GM19239 (cell line): ENCODE data around the gene ADGRG7.
"Not testable (repeated sequence)": the region's sequence is repeated elsewhere in the genome, so short reads cannot be mapped to it uniquely, and the experiment has no call there.

Source experiments
- DNase-seq: peaks from one replicate; pipeline ENCODE4 v3.0.0; 2011; ENCODE audit warnings: low spot score; ENCODE audit not compliant: insufficient read length
- FAIRE-seq: peaks from 2 replicates; lab custom pipeline; 2011; peaks lifted over from hg19 to GRCh38; lab: Jason Lieb, UNC

Gene ADGRG7, protein sequence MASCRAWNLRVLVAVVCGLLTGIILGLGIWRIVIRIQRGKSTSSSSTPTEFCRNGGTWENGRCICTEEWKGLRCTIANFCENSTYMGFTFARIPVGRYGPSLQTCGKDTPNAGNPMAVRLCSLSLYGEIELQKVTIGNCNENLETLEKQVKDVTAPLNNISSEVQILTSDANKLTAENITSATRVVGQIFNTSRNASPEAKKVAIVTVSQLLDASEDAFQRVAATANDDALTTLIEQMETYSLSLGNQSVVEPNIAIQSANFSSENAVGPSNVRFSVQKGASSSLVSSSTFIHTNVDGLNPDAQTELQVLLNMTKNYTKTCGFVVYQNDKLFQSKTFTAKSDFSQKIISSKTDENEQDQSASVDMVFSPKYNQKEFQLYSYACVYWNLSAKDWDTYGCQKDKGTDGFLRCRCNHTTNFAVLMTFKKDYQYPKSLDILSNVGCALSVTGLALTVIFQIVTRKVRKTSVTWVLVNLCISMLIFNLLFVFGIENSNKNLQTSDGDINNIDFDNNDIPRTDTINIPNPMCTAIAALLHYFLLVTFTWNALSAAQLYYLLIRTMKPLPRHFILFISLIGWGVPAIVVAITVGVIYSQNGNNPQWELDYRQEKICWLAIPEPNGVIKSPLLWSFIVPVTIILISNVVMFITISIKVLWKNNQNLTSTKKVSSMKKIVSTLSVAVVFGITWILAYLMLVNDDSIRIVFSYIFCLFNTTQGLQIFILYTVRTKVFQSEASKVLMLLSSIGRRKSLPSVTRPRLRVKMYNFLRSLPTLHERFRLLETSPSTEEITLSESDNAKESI

GRCh38 chr3:100609305-100609704 lies at the start of gene ADGRG7:
Gene ADGRG7, plus strand, starts transcription at chr3:100609601. Its CDS starts 256 bp downstream, at chr3:100609857.
- peak; percentile 45 for FAIRE-seq
- no peak for DNase-seq

DNA sequence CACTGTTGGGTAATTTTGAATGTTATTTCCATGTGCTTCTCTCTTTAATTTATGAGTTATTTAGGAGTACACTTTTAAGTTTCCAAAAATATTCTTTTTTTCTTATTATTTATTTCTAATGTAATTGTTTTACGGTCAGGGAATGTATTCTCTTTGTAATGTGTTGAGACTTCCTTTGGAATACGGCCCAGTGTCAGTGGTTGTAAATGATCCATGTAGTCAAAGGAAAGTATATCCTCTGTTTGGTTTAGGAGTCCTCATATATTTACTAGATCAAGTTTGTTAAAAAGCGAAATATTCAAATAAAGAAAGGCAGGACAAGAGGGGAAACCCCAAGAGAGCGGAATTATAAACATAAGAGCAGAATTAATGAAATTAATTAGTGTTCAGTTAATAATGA lies 49.0 kb upstream of the ADGRG7 start:
- FAIRE-seq, result no peak

DNA sequence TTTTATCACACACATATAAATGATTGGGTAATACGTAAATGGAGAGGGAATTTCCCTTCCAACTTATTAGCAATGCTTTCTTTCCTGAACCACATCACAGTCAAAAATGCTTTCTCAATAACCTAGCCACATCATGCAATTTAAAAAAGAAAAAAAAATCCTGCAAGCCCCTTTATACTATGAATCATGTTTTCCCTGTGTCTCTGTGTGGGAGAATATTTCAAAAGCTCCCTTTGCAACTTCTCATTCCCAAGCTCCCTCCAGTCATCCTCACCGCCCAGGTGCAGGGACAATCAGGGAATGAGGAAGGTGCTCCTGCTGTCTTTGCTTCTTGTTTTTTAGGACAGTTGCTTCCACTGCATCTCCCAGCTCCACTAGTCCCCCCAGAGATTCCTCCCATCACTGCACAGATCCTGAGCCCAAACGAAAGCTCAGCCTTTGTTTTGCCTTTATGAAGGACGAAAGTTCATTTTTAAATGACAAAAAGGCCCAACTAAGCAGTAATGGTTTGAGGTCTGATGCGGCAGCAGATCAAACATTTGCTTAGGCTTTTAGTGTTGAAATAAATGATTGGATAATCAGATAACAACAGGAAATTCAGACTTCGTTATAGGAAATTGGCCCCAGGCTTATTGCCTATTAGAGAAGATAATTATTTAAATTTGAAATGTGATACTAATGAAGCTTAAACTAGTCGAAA lies 47.8 kb upstream of the ADGRG7 start:
- FAIRE-seq, result no peak

More for the DNA sequence above, 49.0 kb upstream of the ADGRG7 start:
- DNase-seq, result no peak

GRCh38 chr3:100562224-100562857 lies 47.1 kb upstream of the ADGRG7 start:
- DNase-seq (no peak), FAIRE-seq (no peak)

More for the DNA sequence above, 47.8 kb upstream of the ADGRG7 start:
- DNase-seq, result no peak

- DNase-seq, result no peak
- FAIRE-seq, result no peak
Measured at GRCh38 chr3:100563228-100563627, 46.2 kb upstream of the ADGRG7 start.

- no peak for DNase-seq
Measured at GRCh38 chr3:100563652-100564211, 45.7 kb upstream of the ADGRG7 start.

DNA sequence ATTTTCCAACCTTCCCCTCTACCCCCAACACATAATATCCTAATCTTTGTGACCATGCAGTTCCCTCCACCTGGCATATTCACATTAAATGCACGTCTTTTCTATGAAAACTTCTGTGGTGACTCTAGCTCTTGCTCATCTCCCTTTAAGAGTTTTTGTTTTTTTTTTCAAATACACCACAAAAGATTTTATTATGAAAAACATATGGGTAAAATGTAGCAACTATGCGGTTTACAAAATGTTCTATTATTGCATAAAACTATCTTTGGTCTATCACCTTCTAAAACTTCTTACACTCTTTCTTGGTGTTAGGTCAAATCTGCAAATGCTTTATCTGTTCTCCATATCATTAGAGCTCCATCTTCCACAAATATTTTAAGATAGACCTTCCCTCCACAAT lies 38.6 kb upstream of the ADGRG7 start:
- DNase-seq (no peak), FAIRE-seq (peak; percentile 40)

More at GRCh38 chr3:100563652-100564211, 45.7 kb upstream of the ADGRG7 start:
- FAIRE-seq, result no peak

GRCh38 chr3:100574536-100574935 lies 34.9 kb upstream of the ADGRG7 start:
- FAIRE-seq (no peak), DNase-seq (no peak)

DNA sequence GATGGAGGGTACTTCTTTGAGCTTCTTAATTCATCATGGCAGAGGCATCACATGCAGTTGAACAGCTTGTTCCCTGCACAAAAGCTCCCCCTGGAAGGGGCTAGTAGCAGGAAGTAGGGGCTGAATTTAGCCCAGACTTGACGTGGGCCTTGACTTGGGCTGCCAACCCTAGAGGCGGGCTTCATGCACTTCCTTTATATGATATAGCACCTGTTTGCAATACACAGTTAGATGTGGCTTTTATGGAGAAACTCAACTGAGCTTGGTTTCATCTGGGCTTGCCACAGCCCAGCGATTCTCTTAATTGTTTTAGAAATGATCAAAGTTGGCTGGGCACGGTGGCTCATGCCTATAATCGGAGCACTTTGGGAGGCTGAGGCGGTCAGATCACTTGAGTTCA lies 33.7 kb upstream of the ADGRG7 start:
- FAIRE-seq, result no peak
- no peak for DNase-seq

DNA sequence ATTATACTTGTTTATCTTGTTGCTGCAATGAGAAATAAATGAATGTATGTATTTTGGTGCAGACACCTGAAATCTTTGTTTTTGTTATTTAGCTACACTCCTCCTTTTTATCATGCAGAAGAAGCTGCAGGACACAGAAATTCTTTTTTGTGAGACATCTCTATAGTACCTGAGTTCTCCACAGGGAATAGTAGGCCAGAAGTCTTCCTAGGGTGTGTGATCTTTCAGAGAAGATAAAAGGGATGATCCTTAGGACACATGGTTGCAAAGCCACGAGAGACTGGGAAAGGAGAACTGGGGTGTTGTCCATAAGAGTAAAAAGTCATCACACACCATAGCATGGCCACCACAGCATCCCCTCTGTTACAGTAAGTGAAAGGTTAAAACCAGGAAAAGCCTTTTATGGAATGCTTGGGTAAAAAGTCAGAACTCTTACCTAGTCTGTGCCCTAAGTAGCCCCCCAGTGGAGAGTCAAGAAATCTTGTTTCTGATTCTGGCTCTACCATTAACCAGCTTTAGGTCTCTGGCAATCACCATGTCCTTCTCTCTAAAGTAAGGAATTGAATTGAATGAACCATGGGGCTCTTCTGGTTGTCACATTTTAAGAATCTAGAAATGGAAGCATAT lies 31.9 kb upstream of the ADGRG7 start:
- no peak for FAIRE-seq

GRCh38 chr3:100578646-100579045 lies 30.8 kb upstream of the ADGRG7 start:
- no peak for FAIRE-seq

More for the DNA sequence above, 31.9 kb upstream of the ADGRG7 start:
- no peak for DNase-seq

GRCh38 chr3:100580147-100580546 lies 29.3 kb upstream of the ADGRG7 start:
- DNase-seq, result no peak
- FAIRE-seq, result no peak

More at GRCh38 chr3:100578646-100579045, 30.8 kb upstream of the ADGRG7 start:
- DNase-seq, result no peak

DNA sequence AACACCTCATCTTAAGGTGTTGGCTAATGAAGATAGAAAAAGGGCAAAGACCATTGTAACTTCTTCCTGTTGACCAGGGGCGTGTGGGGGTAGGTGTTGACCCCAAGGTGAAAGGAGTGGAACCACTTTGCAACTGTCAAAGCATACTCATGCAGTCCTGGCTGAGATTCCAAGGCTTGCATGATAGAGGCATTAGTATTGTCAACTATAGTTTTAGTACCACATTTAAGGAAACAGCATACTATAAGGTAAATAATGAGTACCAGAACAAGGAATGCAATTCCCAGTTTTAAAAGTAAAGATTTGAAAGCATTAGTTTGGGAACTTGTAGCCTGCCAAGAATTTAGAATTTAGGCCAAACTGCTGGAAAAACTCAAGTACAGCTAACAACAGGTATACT lies 27.8 kb upstream of the ADGRG7 start:
- DNase-seq, result no peak
- FAIRE-seq, result no peak

- FAIRE-seq, result peak; percentile 26
- DNase-seq, result not testable (repeated sequence)
Measured at GRCh38 chr3:100582157-100582556, 27.2 kb upstream of the ADGRG7 start.

GRCh38 chr3:100584101-100584660 lies 25.2 kb upstream of the ADGRG7 start:
- FAIRE-seq (no peak), DNase-seq (no peak)

DNA sequence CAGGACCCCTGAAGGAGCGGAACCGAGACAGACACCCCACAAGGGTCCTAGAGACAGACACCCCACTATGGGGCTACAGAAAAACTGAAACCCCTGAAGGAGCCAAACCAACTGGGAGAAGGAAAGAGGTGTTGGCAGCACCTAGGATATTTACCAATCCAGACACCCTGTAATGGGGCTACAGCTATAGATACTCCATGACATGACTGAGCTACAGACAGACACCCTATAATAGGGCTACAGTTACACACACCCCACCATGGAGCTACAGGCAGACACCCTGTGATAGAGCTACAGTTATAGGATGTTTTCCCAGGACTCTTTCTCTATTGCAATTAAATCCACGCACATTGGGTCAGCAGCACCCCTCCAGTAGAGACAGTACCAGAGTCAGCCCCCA lies 22.6 kb upstream of the ADGRG7 start:
- FAIRE-seq (no peak), DNase-seq (no peak)

DNA sequence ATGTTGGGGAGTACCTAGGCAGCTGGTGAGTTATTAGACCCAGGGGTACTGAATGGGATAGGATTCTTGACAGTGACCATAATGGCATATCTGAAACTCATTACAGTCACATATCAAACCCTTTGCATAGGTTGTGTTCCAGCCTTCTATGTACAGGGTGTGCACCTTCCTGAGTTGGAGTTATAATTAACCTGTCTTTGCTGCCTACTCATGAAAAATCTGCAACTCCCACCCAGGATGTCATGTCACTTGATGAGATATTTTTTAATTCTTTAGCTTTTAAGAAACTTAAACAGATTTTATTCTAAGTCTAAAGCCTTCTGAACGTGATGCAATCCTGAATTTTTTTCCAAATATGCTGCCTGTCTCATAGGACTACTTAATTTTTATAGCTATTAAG lies 21.1 kb upstream of the ADGRG7 start:
- FAIRE-seq (no peak), DNase-seq (no peak)

DNA sequence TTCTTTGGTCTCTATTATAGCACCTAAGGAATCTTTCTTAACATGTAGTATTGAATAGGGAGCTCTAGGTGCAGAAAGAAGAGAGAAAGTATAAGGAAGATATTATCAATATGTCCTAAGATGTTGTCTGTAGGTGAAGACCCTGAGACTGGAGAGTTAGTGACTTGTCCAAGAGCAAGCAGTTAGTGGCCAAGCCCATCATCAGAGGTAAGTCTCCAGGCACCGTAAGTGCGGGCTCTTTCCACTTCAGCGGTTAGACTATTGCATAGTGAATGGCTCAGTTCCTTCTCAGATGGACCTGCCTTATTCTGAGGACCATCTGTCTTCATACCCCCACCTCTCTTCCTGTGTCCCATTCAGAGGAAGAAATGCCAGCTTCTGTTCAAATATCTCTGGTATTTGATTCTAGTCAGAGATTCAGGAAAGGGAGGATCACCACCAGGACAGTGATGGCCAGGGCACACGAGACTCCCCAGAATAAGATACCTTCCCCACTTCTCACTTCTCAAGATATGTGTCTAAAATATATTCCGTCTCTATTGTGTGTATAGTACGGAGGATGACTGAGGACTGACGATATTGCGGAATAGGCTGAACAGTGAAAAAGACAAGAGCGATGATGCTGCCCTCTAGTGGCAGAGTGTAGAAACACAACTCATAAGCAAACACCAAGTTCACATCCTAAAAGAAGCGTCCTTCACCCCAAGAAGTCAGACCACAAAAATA lies 19.1 kb upstream of the ADGRG7 start:
- FAIRE-seq (peak; percentile 94), DNase-seq (peak; percentile 52)

- DNase-seq, result no peak
- FAIRE-seq, result no peak
Measured at GRCh38 chr3:100590840-100591147, 18.6 kb upstream of the ADGRG7 start.
